ENCODE results near the gene FFAR2. TPM values are rescaled to one million over a fixed set of nuclear protein-coding genes. Genes with fewer than 3 reads are reported as not detected.

Gene FFAR2
- total RNA-seq, 1 experiment from 2014 or later, result not detected

GRCh38 chr19:35444735-35445134 lies 3.3 kb upstream of the FFAR2 start:
- H2AFZ ChIP-seq (ENCODE audit: low read depth, low read length, poor library complexity, severe bottlenecking), result no peak overlapping the region
- intact Hi-C loops (cut with micrococcal nuclease), result no loop called here
- H3K4me1 ChIP-seq (ENCODE audit: control insufficient read depth in 1 of 2, insufficient read depth in 2 of 2, low read length in 2 of 2), result no peaks in the 10 kb centered on the region
- H3K27me3 ChIP-seq (ENCODE audit: insufficient read depth, low read length), result peaks cover 14% of the 10 kb centered on the region; the same call in 1 of the 2 replicates
- no peak for DNase-seq (ENCODE audit: low read depth, low spot score)
- no peak for TF ChIP-seq FOSL1 (IDR thresholded peaks at IDR 0.05; ENCODE audit: low read depth)
- TF ChIP-seq SRF (IDR thresholded peaks at IDR 0.05; ENCODE audit: low read depth), result no peak
- TF ChIP-seq CEBPB (IDR thresholded peaks at IDR 0.05; ENCODE audit: low read depth), result no peak
- no peak for TF ChIP-seq ZNF274 (IDR thresholded peaks at IDR 0.05; ENCODE audit: low read depth, low read length)
- no peak for TF ChIP-seq CTCF (IDR thresholded peaks at IDR 0.05 in 2 of 3, conservative IDR thresholded peaks at IDR 0.05 in 1 of 3; ENCODE audit: borderline replicate concordance in 1 of 3, insufficient read depth in 1 of 3, low read depth in 2 of 3, low read length in 2 of 3)
- TF ChIP-seq EZH2phosphoT487 (IDR thresholded peaks at IDR 0.05; ENCODE audit: borderline replicate concordance), result no peak
- no peak for TF ChIP-seq ZBTB33 (IDR thresholded peaks at IDR 0.05; ENCODE audit: extremely low read depth, insufficient replicate concordance, low read length)
- no peak for TF ChIP-seq TCF7L2 (IDR thresholded peaks at IDR 0.05; ENCODE audit: borderline replicate concordance, extremely low read depth, insufficient read depth, insufficient read length)
- no peak for TF ChIP-seq POLR2AphosphoS5 (IDR thresholded peaks at IDR 0.05; ENCODE audit: low read depth, low read length)
- H4K20me1 ChIP-seq (ENCODE audit: insufficient read depth), result no peaks in the 10 kb centered on the region
- H3K9me3 ChIP-seq (ENCODE audit: control insufficient read depth in 1 of 2, insufficient read depth in 1 of 2, low read depth in 1 of 2, low read length in 2 of 2), result no peaks in the 10 kb centered on the region
- no peak overlapping the region for H3K4me3 ChIP-seq (replicated peaks in 1 of 2; ENCODE audit: low read depth in 1 of 2, low read length in 2 of 2)
- H3K27ac ChIP-seq (ENCODE audit: low read depth, low read length), result no peak overlapping the region
- CTCF ChIA-PET, result no interaction called here
- H3K4me2 ChIP-seq (ENCODE audit: low read length), result no peak overlapping the region
- H3K79me2 ChIP-seq (ENCODE audit: insufficient read depth, low read length), result no peaks in the 10 kb centered on the region
- BruUV-seq (replicated peaks), result no TSS peak
- no peaks in the 10 kb centered on the region for H3K36me3 ChIP-seq (ENCODE audit: control insufficient read depth in 1 of 2, insufficient read depth in 2 of 2, low read length in 2 of 2)
- no peaks in the 10 kb centered on the region for H3K9me2 ChIP-seq (ENCODE audit: insufficient read depth)
- RAD21 ChIA-PET (ENCODE audit: low non-redundant PET in 1 of 2, low total read pairs in 2 of 2, uncharacterized antibody in 2 of 2, unreplicated experiment in 2 of 2), result no interaction called here
- no peak overlapping the region for H3K9ac ChIP-seq (ENCODE audit: low read length)
- no peak for ATAC-seq
- POLR2A ChIA-PET, result interaction anchor here (0.7 kb wide), 1 partner anchor 64 kb away, joined by 3 read pairs; no protein-coding TSS in a partner anchor
